Lower lobe of right lung (tissue), 2 donors: ENCODE results near the gene CAMK2D. TPM values are rescaled to one million over a fixed set of nuclear protein-coding genes. Genes with fewer than 3 reads are reported as not detected.

Experiments used
- ATAC-seq, 2 donors: fragments of 200-7000 bp; cut with Tn5 transposase; one replicate each; pipeline ENCODE4 v1.9.1; 2020 to 2022; ENCODE audit warnings: mild to moderate bottlenecking in 2 of 2, moderate library complexity in 2 of 2
- DNase-seq: peaks from one replicate; pipeline ENCODE4 v3.0.0-alpha.2; 2020
- H3K27ac ChIP-seq: fragments of 200-600 bp; one replicate; pipeline ENCODE4 v1.8.0; 2022
- H3K27me3 ChIP-seq: fragments of 200-600 bp; one replicate; pipeline ENCODE4 v1.8.0; 2022; ENCODE audit warnings: low read depth
- H3K36me3 ChIP-seq: fragments of 200-600 bp; one replicate; pipeline ENCODE4 v1.8.0; 2022; ENCODE audit warnings: mild to moderate bottlenecking
- H3K4me1 ChIP-seq: fragments of 200-600 bp; one replicate; pipeline ENCODE4 v1.8.0; 2022
- H3K4me3 ChIP-seq: fragments of 200-600 bp; one replicate; pipeline ENCODE4 v1.8.0; 2022; ENCODE audit warnings: mild to moderate bottlenecking
- H3K9me3 ChIP-seq: fragments of 200-600 bp; one replicate; pipeline ENCODE4 v1.8.0; 2022
- CTCF ChIP-seq: fragments of 200-600 bp; IDR thresholded peaks from one replicate; pipeline ENCODE4 v1.8.0; 2022; ENCODE audit warnings: antibody characterized with exemption, mild to moderate bottlenecking
- intact Hi-C: fragments of 100-400 bp; cut with DNase I; formaldehyde crosslinking; loops from one replicate; pipeline ENCODE4 v1.11.0; 2022
- total RNA-seq: library from RNA; stranded (reverse); fragmentation: NEBNext Ultra II Directional; extraction: Animal tissue kit (Norgen Biotek cat#: 25700); gene quantifications from one replicate; pipeline ENCODE4 v1.2.1, GENCODE V29; 2021
- donor health status: DM: no; HTN: yes; CAD: no; lungs with severe emphysema.

CAMK2D gene
- total RNA-seq, 1 donor from 2014 or later: 40.7 TPM

DNA sequence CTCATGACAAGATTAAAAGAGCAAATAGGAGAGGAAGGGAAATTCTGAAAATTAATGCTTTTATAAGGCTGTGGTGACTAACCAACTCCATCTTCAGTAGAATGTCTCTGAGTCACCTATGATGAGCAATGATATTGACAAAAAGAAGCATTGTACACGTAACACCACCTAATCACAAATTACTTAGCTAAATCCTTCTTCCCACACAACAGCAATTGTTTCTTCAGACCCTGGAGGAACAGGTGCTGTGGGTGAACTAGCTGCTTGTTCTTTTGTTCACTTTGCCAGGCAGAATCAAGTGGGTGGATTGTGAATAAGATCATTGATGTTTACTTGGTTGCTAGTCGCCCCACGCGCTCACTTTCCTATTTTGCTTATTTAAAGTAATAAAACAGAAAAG lies 315.5 kb downstream of the CAMK2D start:
- Histone ChIP-seq H3K36me3 (no peaks in the 10 kb centered on the region), H3K27ac (peak overlapping the region; percentile 1), H3K27me3 (no peaks in the 10 kb centered on the region), H3K4me3 (no peak overlapping the region), H3K9me3 (no peaks in the 10 kb centered on the region), H3K4me1 (peaks cover 26% of the 10 kb centered on the region)
- no peak for ATAC-seq
- TF ChIP-seq CTCF: no peak
- intact Hi-C loops: no loop called here
- DNase-seq: no peak

GRCh38 chr4:113445286-113445685 lies 316.3 kb downstream of the CAMK2D start:
- Histone ChIP-seq H3K4me1 (peaks cover 22% of the 10 kb centered on the region), H3K27ac (peak overlapping the region; percentile 1), H3K27me3 (no peaks in the 10 kb centered on the region), H3K9me3 (no peaks in the 10 kb centered on the region), H3K36me3 (no peaks in the 10 kb centered on the region), H3K4me3 (no peak overlapping the region)
- intact Hi-C loops: no loop called here
- no peak for TF ChIP-seq CTCF
- no peak for DNase-seq
- peak; percentile 57 to 69 for ATAC-seq

- Histone ChIP-seq H3K36me3 (no peaks in the 10 kb centered on the region), H3K27me3 (no peaks in the 10 kb centered on the region), H3K4me1 (peaks cover 15% of the 10 kb centered on the region), H3K9me3 (no peaks in the 10 kb centered on the region), H3K4me3 (no peak overlapping the region), H3K27ac (no peak overlapping the region)
- TF ChIP-seq CTCF: no peak
- intact Hi-C loops: no loop called here
- DNase-seq: no peak
- ATAC-seq: no peak
Measured at GRCh38 chr4:113444386-113444785, 317.2 kb downstream of the CAMK2D start.

DNA sequence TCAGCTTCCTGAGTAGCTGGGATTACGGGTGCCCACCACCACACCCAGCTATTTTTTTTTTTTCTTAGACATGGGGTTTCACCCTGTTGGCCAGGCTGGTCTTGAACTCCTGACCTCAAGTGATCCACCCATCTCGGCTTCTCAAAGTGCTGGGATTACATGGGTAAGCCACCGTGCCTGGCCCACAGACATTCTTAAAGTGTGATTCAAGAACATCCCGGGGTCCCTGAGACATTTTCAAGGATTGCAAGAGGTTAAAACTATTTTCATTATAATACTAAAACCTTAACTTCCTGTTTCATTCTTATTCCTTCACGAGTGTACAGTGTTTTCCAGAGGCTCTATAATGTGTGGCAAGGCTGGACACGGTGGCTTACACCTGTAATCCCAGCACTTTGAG lies 318.7 kb downstream of the CAMK2D start:
- ATAC-seq (no peak), DNase-seq (no peak)
- intact Hi-C loops: no loop called here
- H3K36me3 ChIP-seq: no peaks in the 10 kb centered on the region
- no peaks in the 10 kb centered on the region for H3K27me3 ChIP-seq
- TF ChIP-seq CTCF: no peak
- H3K9me3 ChIP-seq: no peaks in the 10 kb centered on the region
- H3K4me1 ChIP-seq: peaks cover 8% of the 10 kb centered on the region
- H3K27ac ChIP-seq: no peak overlapping the region
- no peak overlapping the region for H3K4me3 ChIP-seq

DNA sequence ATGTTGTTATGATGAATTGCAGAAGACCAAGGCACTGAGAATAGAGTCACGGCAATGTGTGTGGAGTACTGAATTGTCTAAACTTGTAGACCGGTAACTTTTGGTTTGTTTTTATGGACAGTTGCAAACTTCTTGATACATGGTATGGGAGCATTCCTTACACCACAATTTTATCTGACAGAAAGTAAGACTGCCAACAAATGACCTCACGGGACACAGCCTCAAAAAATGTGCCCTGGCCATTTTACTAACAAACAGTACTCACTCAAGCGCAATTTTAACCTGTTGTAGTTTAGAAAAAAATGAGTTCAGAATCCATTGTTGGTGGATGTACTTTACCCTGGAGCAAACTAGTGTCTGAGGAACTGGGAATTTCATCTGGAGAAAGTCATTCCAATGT lies 321.2 kb downstream of the CAMK2D start:
- Histone ChIP-seq H3K9me3 (no peaks in the 10 kb centered on the region), H3K27me3 (no peaks in the 10 kb centered on the region), H3K4me3 (no peak overlapping the region), H3K36me3 (no peaks in the 10 kb centered on the region), H3K4me1 (peaks cover 15% of the 10 kb centered on the region), H3K27ac (no peak overlapping the region)
- intact Hi-C loops: no loop called here
- no peak for TF ChIP-seq CTCF
- no peak for ATAC-seq
- no peak for DNase-seq

GRCh38 chr4:113438596-113438995 lies 322.9 kb downstream of the CAMK2D start:
- intact Hi-C loops: no loop called here
- no peak for TF ChIP-seq CTCF
- no peaks in the 10 kb centered on the region for H3K27me3 ChIP-seq

More at GRCh38 chr4:113438596-113438995, 322.9 kb downstream of the CAMK2D start:
- Histone ChIP-seq H3K27ac (no peak overlapping the region), H3K9me3 (no peaks in the 10 kb centered on the region), H3K4me1 (peaks cover 8% of the 10 kb centered on the region), H3K36me3 (no peaks in the 10 kb centered on the region), H3K4me3 (no peak overlapping the region)
- DNase-seq: no peak
- no peak for ATAC-seq
